NCI-H2107 treated with DMSO at 0.1 percent for 48 hours (cell line): ENCODE measurements around the gene SINHCAF.
"Not testable (repeated sequence)": the region's sequence is repeated elsewhere in the genome, so short reads cannot be mapped to it uniquely, and the experiment has no call there.

Experiments used
- DNase-seq: peaks from one replicate; lab custom pipeline; 2025; ENCODE audit not compliant: unreplicated experiment; lab: John Stamatoyannopoulos, UW

Gene SINHCAF

GRCh38 chr12:31267966-31268365 lies 58.0 kb downstream of the SINHCAF start:
- DNase-seq = no peak

- DNase-seq = no peak
These were observed 60.2 kb downstream of the SINHCAF start for GRCh38 chr12:31265722-31266121.

- no peak for DNase-seq
These were observed 62.3 kb downstream of the SINHCAF start for GRCh38 chr12:31263661-31264060.

GRCh38 chr12:31261744-31262143 lies 64.2 kb downstream of the SINHCAF start:
- DNase-seq = no peak

- DNase-seq = no peak
These were observed 65.1 kb downstream of the SINHCAF start for GRCh38 chr12:31260840-31261239.

GRCh38 chr12:31259136-31259886 lies 66.6 kb downstream of the SINHCAF start:
- no peak for DNase-seq

GRCh38 chr12:31257784-31258183 lies 68.2 kb downstream of the SINHCAF start:
- no peak for DNase-seq

- DNase-seq = not testable (repeated sequence)
These were observed 74.0 kb downstream of the SINHCAF start for GRCh38 chr12:31251707-31252611.

GRCh38 chr12:31250179-31250578 lies 75.8 kb downstream of the SINHCAF start:
- DNase-seq = no peak

GRCh38 chr12:31249356-31249755 lies 76.6 kb downstream of the SINHCAF start:
- DNase-seq = no peak

GRCh38 chr12:31248815-31249214 lies 77.1 kb downstream of the SINHCAF start:
- DNase-seq = no peak

GRCh38 chr12:31248337-31248736 lies 77.6 kb downstream of the SINHCAF start:
- DNase-seq = no peak

- DNase-seq = no peak
These were observed 79.5 kb downstream of the SINHCAF start for GRCh38 chr12:31246470-31246850.

GRCh38 chr12:31245822-31246469 lies 80.0 kb downstream of the SINHCAF start:
- no peak for DNase-seq

- DNase-seq = not testable (repeated sequence)
These were observed 83.5 kb downstream of the SINHCAF start for GRCh38 chr12:31242418-31242817.

- DNase-seq = peak; percentile 57
These were observed 87.1 kb downstream of the SINHCAF start for GRCh38 chr12:31238764-31239387.

GRCh38 chr12:31238333-31238732 lies 87.6 kb downstream of the SINHCAF start:
- DNase-seq = not testable (repeated sequence)

- DNase-seq = no peak
These were observed 88.8 kb downstream of the SINHCAF start for GRCh38 chr12:31236998-31237637.

GRCh38 chr12:31235868-31236395 lies 90.0 kb downstream of the SINHCAF start:
- DNase-seq = no peak
